GM21447 (cell line): ENCODE data around the gene RAMP1.

ENCODE experiments used
- ATAC-seq: cut with Tn5 transposase; IDR thresholded peaks from one replicate; pipeline ENCODE4 v1.9.1; 2021; ENCODE audit not compliant: unreplicated experiment

The RAMP1 gene

GRCh38 chr2:237894396-237894979, 35.1 kb downstream of the RAMP1 start:
- no peak for ATAC-seq

- ATAC-seq, result no peak
Observed at GRCh38 chr2:237894986-237895543, 35.6 kb downstream of the RAMP1 start.

GRCh38 chr2:237895544-237896506, 36.4 kb downstream of the RAMP1 start:
- no peak for ATAC-seq

GRCh38 chr2:237896507-237896892, 37.1 kb downstream of the RAMP1 start:
- no peak for ATAC-seq

- ATAC-seq, result no peak
Observed at GRCh38 chr2:237896956-237897355, 37.5 kb downstream of the RAMP1 start.

GRCh38 chr2:237898057-237898414, 38.6 kb downstream of the RAMP1 start:
- no peak for ATAC-seq

- ATAC-seq, result no peak
Observed at GRCh38 chr2:237900891-237901831, 41.7 kb downstream of the RAMP1 start.

- no peak for ATAC-seq
Observed at GRCh38 chr2:237901932-237902850, 42.8 kb downstream of the RAMP1 start.

- no peak for ATAC-seq
Observed at GRCh38 chr2:237904831-237905599, 45.6 kb downstream of the RAMP1 start.

GRCh38 chr2:237907144-237907543, 47.7 kb downstream of the RAMP1 start:
- ATAC-seq, result no peak

GRCh38 chr2:237909075-237909695, 49.8 kb downstream of the RAMP1 start:
- ATAC-seq, result no peak

- no peak for ATAC-seq
Observed at GRCh38 chr2:237909801-237910475, 50.5 kb downstream of the RAMP1 start.

GRCh38 chr2:237910576-237911362, 51.3 kb downstream of the RAMP1 start:
- no peak for ATAC-seq

GRCh38 chr2:237911363-237912017, 52.1 kb downstream of the RAMP1 start:
- ATAC-seq, result no peak

- no peak for ATAC-seq
Observed at GRCh38 chr2:237912271-237913192, 53.1 kb downstream of the RAMP1 start.
